Measurements from ENCODE around the gene SPEF2. TPM values are rescaled to one million over a fixed set of nuclear protein-coding genes. Genes with fewer than 3 reads are reported as not detected.

Gene SPEF2
- total and polyA plus RNA-seq, 9 of the 15 experiments (the other 6 are each of a cell fraction or from before 2014, with no cell fraction given), result 0.11 to 0.62 (median 0.20) TPM; not detected in 2

DNA sequence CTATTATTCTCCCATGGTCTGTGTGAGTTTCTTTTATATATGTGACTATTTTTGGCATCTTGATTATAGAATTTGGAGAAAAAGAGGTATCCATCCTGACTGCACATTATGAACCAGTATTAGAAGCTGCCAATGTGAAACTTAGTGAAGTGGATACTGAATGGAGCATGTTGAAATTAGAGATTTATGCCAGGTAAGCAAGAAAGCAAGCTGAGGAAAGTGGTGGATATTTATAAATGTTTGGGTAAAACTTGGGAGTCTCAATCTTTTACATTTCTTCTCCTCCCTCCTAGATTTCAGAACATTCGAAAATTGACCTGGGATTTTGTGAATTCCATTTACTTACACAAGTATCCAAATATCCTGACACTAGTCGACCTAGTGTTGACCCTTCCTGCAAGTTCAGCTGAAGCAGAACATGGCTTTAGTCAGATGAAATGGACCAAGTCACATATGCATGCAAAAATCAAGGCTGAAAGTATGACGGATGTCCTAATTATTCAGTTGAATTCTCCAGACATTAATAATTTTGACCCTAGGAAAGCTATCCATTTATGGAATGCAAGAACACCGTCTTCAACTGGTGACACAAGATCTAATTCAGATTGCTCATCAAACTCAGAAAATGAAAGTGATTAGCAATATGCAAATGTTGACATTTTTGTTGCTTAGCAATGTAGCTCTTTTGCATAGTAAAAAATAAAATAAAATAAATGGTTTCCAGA lies 172.2 kb downstream of the SPEF2 start:
- Histone ChIP-seq H3K27ac (ENCODE audit: extremely low read depth, low read depth, low read length) (no peak overlapping the region), H3K4me1 (replicated peaks in 1 of 2; ENCODE audit: control insufficient read depth in 2 of 2, insufficient read depth in 2 of 2, low read length in 2 of 2) (no peaks in the 10 kb centered on the region), H4K20me1 (replicated peaks; ENCODE audit: control insufficient read depth, insufficient read depth, low read length) (no peaks in the 10 kb centered on the region), H3K4me2 (ENCODE audit: insufficient read depth, low read length) (no peak overlapping the region), H3K9me3 (replicated peaks; ENCODE audit: control insufficient read depth, insufficient read depth, low read depth, low read length) (no peaks in the 10 kb centered on the region), H3K79me2 (ENCODE audit: control insufficient read depth, insufficient read depth, low read length) (no peaks in the 10 kb centered on the region), H3K27me3 (ENCODE audit: control insufficient read depth in 2 of 2, insufficient read depth in 2 of 2, low read length in 2 of 2) (no peaks in the 10 kb centered on the region), H3K4me3 (no peak overlapping the region), H3K36me3 (ENCODE audit: control insufficient read depth, insufficient read depth, low read length) (no peaks in the 10 kb centered on the region), H2AFZ (ENCODE audit: low read depth, low read length) (no peak overlapping the region), H3K9ac (ENCODE audit: insufficient read depth in 1 of 2, low read depth in 2 of 2, low read length in 2 of 2) (no peak overlapping the region), H3K9me1 (ENCODE audit: control insufficient read depth, insufficient read depth, low read length) (no peaks in the 10 kb centered on the region)
- in situ Hi-C loops (cut with MboI), result no loop called here
- no TSS peak for BruUV-seq (replicated peaks)
- POLR2A ChIA-PET, result no interaction called here
- no peak for DNase-seq (ENCODE audit: extremely low read depth in 1 of 4, low spot score in 3 of 4)
- TF ChIP-seq ASH1L (IDR thresholded peaks at IDR 0.05; ENCODE audit: borderline replicate concordance, low read depth, partially characterized antibody) (no peak), ZNF316 (IDR thresholded peaks at IDR 0.05) (peak; percentile 12; the same call in 1 of the 2 replicates)
- CTCF ChIA-PET (ENCODE audit: low intra/inter-chr PET ratio), result no interaction called here
- 0% methylated on average over 4 of the region's 4 CpGs for WGBS (ENCODE audit: insufficient coverage, low coverage, missing lambda C conversion rate)
- no peak for FAIRE-seq
- intact Hi-C loops (cut with micrococcal nuclease), result no loop called here
- ATAC-seq, result no peak

DNA sequence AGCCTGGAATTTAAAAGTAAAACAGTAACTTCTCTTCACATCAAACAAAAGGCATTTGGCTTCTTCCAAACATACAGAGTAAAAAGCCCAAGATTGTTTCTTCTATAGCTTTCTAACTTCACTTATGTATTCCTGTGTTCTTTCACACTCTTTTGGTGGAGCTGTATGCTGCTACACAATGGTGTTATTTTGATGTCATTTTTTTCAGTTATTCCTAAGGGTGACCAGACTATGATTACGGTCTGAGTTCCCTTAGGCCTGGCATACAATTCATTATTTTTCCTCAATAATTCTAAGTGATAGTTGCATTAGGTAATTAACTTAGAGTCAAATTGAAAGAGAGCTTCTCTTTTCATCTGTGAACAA lies 172.8 kb downstream of the SPEF2 start:
- BruUV-seq (replicated peaks), result no TSS peak
- intact Hi-C loops (cut with micrococcal nuclease) (no loop called here), in situ Hi-C loops (cut with MboI) (no loop called here)
- Histone ChIP-seq H3K36me3 (ENCODE audit: control insufficient read depth, insufficient read depth, low read length) (no peaks in the 10 kb centered on the region), H3K9ac (ENCODE audit: insufficient read depth in 1 of 2, low read depth in 2 of 2, low read length in 2 of 2) (no peak overlapping the region), H3K79me2 (ENCODE audit: control insufficient read depth, insufficient read depth, low read length) (no peaks in the 10 kb centered on the region), H3K27me3 (ENCODE audit: control insufficient read depth in 2 of 2, insufficient read depth in 2 of 2, low read length in 2 of 2) (no peaks in the 10 kb centered on the region), H4K20me1 (replicated peaks; ENCODE audit: control insufficient read depth, insufficient read depth, low read length) (no peaks in the 10 kb centered on the region), H3K27ac (ENCODE audit: extremely low read depth, low read depth, low read length) (no peak overlapping the region), H3K4me2 (ENCODE audit: insufficient read depth, low read length) (no peak overlapping the region), H3K4me1 (replicated peaks in 1 of 2; ENCODE audit: control insufficient read depth in 2 of 2, insufficient read depth in 2 of 2, low read length in 2 of 2) (no peaks in the 10 kb centered on the region), H3K4me3 (no peak overlapping the region), H2AFZ (ENCODE audit: low read depth, low read length) (no peak overlapping the region), H3K9me3 (replicated peaks; ENCODE audit: control insufficient read depth, insufficient read depth, low read depth, low read length) (no peaks in the 10 kb centered on the region), H3K9me1 (ENCODE audit: control insufficient read depth, insufficient read depth, low read length) (no peaks in the 10 kb centered on the region)
- FAIRE-seq (no peak), DNase-seq (ENCODE audit: extremely low read depth in 1 of 4, low spot score in 3 of 4) (no peak), ATAC-seq (no peak)
- 0% methylated on average over 1 of the region's 1 CpG for WGBS (ENCODE audit: insufficient coverage, low coverage, missing lambda C conversion rate)
- POLR2A ChIA-PET, result no interaction called here
- CTCF ChIA-PET (ENCODE audit: low intra/inter-chr PET ratio), result no interaction called here
- TF ChIP-seq, protein P1, sequence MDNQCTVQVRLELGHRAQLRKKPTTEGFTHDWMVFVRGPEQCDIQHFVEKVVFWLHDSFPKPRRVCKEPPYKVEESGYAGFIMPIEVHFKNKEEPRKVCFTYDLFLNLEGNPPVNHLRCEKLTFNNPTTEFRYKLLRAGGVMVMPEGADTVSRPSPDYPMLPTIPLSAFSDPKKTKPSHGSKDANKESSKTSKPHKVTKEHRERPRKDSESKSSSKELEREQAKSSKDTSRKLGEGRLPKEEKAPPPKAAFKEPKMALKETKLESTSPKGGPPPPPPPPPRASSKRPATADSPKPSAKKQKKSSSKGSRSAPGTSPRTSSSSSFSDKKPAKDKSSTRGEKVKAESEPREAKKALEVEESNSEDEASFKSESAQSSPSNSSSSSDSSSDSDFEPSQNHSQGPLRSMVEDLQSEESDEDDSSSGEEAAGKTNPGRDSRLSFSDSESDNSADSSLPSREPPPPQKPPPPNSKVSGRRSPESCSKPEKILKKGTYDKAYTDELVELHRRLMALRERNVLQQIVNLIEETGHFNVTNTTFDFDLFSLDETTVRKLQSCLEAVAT (IDR thresholded peaks at IDR 0.05), result no peak
- TF ChIP-seq DDX20 (tag; IDR thresholded peaks at IDR 0.05; ENCODE audit: low read depth) (no peak), HNRNPK (IDR thresholded peaks at IDR 0.05; ENCODE audit: low read depth, low read length, poor library complexity, severe bottlenecking) (no peak), SREBF1 (IDR thresholded peaks at IDR 0.05; ENCODE audit: borderline replicate concordance, low read depth, low read length) (no peak), TBL1XR1 (IDR thresholded peaks at IDR 0.05; ENCODE audit: low read length in 2 of 2) (no peak), ZNF586 (CRISPR knock-in tag; conservative IDR thresholded peaks at IDR 0.05) (no peak), KLF16 (IDR thresholded peaks at IDR 0.05) (no peak)
- TF ChIP-seq, protein P2, sequence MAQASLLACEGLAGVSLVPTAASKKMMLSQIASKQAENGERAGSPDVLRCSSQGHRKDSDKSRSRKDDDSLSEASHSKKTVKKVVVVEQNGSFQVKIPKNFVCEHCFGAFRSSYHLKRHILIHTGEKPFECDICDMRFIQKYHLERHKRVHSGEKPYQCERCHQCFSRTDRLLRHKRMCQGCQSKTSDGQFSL (CRISPR knock-in tag; IDR thresholded peaks at IDR 0.05), result no peak
- TF ChIP-seq, protein P2 (tag; IDR thresholded peaks at IDR 0.05), result no peak
- TF ChIP-seq, protein P3, sequence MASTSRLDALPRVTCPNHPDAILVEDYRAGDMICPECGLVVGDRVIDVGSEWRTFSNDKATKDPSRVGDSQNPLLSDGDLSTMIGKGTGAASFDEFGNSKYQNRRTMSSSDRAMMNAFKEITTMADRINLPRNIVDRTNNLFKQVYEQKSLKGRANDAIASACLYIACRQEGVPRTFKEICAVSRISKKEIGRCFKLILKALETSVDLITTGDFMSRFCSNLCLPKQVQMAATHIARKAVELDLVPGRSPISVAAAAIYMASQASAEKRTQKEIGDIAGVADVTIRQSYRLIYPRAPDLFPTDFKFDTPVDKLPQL (IDR thresholded peaks at IDR 0.05; ENCODE audit: extremely low read depth, insufficient read length), result no peak
- TF ChIP-seq, protein P4, sequence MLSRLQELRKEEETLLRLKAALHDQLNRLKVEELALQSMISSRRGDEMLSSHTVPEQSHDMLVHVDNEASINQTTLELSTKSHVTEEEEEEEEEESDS (CRISPR knock-in tag; IDR thresholded peaks at IDR 0.05), result no peak
